Retinal pigment epithelial cell (primary cell): ENCODE measurements around the gene IRF9.

ENCODE experiments used
- DNase-seq: peaks from one replicate; pipeline ENCODE4 v3.0.0-alpha.2; 2010; ENCODE audit warnings: low read depth
- H3K4me3 ChIP-seq: 2 replicates; pipeline ENCODE4 v1.5.1; 2011; ENCODE audit warnings: mild to moderate bottlenecking, low read length, control low read depth, moderate library complexity
- TF ChIP-seq, protein P1 (sequence below): conservative IDR thresholded peaks from 2 replicates; pipeline ENCODE4 v1.5.1; 2011; ENCODE audit warnings: low read depth, low read length, control low read depth, inconsistent platforms

Gene IRF9

DNA sequence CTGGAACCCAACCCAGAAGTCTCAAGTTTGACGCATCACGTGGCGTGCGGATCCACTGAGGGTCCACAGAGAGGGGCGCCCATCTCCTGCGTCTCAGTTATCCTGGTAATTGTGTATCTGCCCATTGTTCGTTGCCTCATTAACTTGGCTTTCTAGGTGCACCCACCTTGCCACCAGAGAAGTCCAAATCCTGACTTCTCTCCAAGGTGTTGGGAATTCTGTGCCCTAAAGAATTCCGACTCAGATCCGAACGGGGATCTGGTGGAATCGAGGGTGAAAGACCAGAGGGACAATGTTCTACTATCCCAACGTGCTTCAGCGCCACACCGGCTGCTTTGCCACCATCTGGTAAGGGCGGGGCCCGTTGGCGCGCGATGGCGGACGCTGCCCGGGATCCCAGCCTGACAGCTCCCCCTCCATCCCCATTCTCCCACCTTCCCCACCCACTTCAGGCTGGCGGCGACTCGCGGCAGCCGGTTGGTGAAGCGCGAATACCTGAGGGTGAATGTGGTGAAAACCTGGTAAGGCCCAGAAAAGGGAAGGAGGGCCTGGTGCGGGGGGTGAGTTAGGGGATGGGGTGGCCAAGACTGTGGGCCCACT, 11.3 kb downstream of the IRF9 start:
- no peak for DNase-seq
- peak overlapping the region; percentile 96 for H3K4me3 ChIP-seq
- TF ChIP-seq, protein P1, sequence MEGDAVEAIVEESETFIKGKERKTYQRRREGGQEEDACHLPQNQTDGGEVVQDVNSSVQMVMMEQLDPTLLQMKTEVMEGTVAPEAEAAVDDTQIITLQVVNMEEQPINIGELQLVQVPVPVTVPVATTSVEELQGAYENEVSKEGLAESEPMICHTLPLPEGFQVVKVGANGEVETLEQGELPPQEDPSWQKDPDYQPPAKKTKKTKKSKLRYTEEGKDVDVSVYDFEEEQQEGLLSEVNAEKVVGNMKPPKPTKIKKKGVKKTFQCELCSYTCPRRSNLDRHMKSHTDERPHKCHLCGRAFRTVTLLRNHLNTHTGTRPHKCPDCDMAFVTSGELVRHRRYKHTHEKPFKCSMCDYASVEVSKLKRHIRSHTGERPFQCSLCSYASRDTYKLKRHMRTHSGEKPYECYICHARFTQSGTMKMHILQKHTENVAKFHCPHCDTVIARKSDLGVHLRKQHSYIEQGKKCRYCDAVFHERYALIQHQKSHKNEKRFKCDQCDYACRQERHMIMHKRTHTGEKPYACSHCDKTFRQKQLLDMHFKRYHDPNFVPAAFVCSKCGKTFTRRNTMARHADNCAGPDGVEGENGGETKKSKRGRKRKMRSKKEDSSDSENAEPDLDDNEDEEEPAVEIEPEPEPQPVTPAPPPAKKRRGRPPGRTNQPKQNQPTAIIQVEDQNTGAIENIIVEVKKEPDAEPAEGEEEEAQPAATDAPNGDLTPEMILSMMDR, result no peak

DNA sequence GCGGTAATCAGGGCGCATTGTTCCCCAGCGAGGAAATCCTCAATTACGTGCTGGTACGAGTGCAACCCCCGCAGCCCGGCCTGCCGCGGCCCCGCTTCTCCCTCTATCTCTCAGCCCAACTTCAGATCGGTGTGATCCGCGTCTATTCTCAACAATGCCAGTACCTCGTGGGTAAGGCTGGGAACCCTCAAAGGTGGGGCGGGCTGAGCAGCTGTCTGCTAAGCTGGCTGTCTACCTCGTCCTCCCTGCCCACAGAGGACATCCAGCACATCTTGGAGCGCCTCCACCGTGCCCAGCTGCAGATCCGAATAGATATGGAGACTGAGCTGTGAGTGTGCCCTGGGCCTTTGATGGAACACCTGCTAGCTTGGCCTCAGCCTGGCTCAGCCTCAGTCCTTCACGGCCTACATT, 11.8 kb downstream of the IRF9 start:
- TF ChIP-seq, protein P1, result no peak
- H3K4me3 ChIP-seq, result peak overlapping the region; percentile 96
- DNase-seq, result no peak

DNA sequence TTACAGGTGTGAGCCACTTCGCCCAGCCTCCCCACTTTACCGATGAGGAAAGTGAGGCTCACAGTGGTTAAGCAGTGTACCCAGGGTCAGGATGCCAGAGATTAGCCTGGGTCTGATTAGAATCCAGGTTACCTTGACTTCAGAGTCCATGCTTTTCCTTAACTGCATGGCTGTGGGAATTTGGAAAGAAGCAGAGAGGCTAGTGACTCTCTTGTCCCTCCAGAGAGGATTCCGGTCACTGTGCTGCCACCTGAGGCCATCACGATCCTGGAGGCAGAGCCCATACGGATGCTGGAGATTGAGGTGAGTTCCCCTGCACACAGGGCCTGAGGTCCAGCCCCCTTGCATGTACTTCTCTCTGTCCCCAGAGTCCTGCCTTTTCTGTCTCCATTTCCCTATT, 15.5 kb downstream of the IRF9 start:
- TF ChIP-seq, protein P1, result no peak
- DNase-seq, result no peak
- no peak overlapping the region for H3K4me3 ChIP-seq

DNA sequence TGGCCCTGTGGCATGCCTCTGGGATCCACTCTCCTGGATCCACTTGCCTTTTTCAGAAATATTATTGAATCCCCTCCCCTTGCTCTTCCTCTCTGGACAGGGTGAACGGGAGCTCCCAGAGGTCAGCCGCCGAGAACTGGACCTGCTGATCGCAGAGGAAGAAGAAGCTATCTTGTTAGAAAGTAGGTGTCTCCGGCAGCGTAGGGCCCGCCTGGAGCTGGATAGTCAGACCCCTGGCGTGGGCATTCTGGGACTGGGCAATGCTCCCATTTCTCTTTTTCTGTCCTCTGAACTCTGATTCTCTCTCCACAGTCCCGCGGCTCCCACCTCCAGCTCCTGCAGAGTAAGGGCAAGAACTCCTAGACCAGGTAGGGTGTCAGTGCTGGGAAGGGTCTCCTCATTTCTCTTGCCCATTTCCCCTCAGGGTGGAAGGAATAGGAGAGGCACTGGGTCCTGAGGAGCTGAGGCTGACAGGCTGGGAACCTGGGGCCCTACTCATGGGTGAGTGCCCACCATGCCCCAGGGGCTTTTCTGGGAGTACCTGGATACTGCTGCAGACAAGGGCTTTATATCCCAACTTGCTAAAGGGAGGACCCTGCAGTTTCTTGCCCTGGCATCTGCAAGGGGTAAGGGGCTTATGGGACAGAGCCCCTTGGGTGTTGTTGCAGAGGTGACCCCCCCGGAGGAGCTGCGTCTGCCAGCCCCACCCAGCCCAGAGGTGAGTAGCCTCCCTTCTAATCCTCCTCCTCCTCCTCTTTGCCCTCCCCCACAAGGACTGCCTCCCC, 16.2 kb downstream of the IRF9 start:
- no peak for DNase-seq
- TF ChIP-seq, protein P1, result no peak
- H3K4me3 ChIP-seq, result no peak overlapping the region

DNA sequence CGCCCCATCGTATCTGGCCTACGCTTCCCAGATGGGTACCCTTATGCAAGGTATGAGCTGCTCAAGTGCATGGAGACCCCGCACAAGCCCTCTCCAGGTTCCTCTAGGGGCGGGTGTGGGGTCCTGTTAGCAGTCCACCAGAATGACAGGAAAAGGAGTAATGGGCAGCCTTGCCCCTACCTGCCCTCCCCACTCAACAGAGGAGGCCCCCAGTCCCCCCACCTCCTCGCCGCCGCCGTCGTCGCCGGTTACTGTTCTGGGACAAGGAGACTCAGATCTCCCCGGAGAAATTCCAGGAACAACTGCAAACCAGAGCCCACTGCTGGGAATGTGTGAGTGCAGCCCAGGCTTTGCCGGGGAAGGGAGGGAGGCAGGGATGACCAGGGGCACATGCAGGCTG, 16.8 kb downstream of the IRF9 start:
- DNase-seq, result no peak
- no peak overlapping the region for H3K4me3 ChIP-seq
- TF ChIP-seq, protein P1, result no peak

DNA sequence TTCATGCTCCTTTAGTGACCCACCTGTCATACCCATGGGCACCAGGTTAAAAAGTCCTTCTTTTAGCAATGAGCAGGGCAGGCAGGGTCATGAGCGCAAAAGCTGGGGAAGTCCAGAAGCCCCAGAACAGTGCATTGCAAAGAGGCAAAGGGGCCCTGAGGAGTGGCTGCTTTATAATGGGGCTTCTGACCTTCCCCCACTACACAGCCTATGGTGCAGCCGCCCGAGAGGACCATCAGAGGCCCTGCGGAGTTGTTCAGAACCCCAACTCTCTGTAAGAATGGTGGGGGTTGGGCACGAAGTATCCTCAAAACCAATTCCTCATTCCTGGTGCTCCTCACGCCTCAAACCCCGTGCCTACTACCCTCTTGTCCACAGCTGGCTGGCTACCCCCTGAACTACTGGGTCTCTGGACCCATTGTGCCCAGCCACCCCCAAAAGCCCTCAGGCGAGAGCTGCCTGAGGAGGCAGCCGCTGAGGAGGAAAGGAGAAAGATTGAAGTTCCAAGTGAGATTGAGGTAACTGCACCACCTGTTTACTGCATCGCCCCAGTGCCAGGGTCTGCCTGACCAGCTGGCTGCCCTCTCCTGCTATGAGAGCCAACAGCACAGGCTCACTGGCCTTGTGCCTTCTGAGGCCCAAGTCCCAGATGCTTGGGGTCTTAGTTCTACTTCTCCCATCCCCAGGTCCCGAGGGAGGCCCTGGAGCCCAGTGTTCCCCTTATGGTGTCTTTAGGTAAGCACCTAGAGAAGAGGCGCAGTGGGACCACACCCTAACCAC, 17.5 kb downstream of the IRF9 start:
- DNase-seq, result no peak
- H3K4me3 ChIP-seq, result no peak overlapping the region
- TF ChIP-seq, protein P1, result no peak
